UCSD-AML1 (cell line): ENCODE data around the gene METTL24.
"Not testable (repeated sequence)": the region's sequence is repeated elsewhere in the genome, so short reads cannot be mapped to it uniquely, and the experiment has no call there.

Source experiments
- DNase-seq: peaks from one replicate; lab custom pipeline; 2025; ENCODE audit not compliant: unreplicated experiment; lab: John Stamatoyannopoulos, UW

METTL24 gene

GRCh38 chr6:110270165-110270564 lies 88.0 kb downstream of the METTL24 start:
- DNase-seq = no peak

GRCh38 chr6:110269623-110270022 lies 88.5 kb downstream of the METTL24 start:
- DNase-seq = no peak

GRCh38 chr6:110266996-110267395 lies 91.2 kb downstream of the METTL24 start:
- no peak for DNase-seq

GRCh38 chr6:110265273-110265672 lies 92.9 kb downstream of the METTL24 start:
- DNase-seq = no peak

GRCh38 chr6:110256366-110256765 lies 101.8 kb downstream of the METTL24 start:
- no peak for DNase-seq

- peak; percentile 48 for DNase-seq
Measured at GRCh38 chr6:110255211-110255750, 102.9 kb downstream of the METTL24 start.

GRCh38 chr6:110250838-110251237 lies 107.3 kb downstream of the METTL24 start:
- DNase-seq = no peak

GRCh38 chr6:110250058-110250457 lies 108.1 kb downstream of the METTL24 start:
- no peak for DNase-seq

GRCh38 chr6:110246900-110247546 lies 111.1 kb downstream of the METTL24 start:
- no peak for DNase-seq

GRCh38 chr6:110246378-110246777 lies 111.8 kb downstream of the METTL24 start:
- DNase-seq = no peak

GRCh38 chr6:110244621-110245020 lies 113.5 kb downstream of the METTL24 start:
- not testable (repeated sequence) for DNase-seq

- no peak for DNase-seq
Measured at GRCh38 chr6:110239526-110240274, 118.4 kb downstream of the METTL24 start.

GRCh38 chr6:110236007-110236406 lies 122.1 kb downstream of the METTL24 start:
- not testable (repeated sequence) for DNase-seq

- no peak for DNase-seq
Measured at GRCh38 chr6:110233770-110234374, 124.3 kb downstream of the METTL24 start.

- no peak for DNase-seq
Measured at GRCh38 chr6:110232450-110232849, 125.7 kb downstream of the METTL24 start.

- no peak for DNase-seq
Measured at GRCh38 chr6:110226261-110226660, 131.9 kb downstream of the METTL24 start.

- no peak for DNase-seq
Measured at GRCh38 chr6:110221738-110222137, 136.4 kb downstream of the METTL24 start.

GRCh38 chr6:110217266-110217665 lies 140.9 kb downstream of the METTL24 start:
- DNase-seq = no peak

GRCh38 chr6:110216140-110216539 lies 142.0 kb downstream of the METTL24 start:
- no peak for DNase-seq

GRCh38 chr6:110214338-110214737 lies 143.8 kb downstream of the METTL24 start:
- DNase-seq = no peak

GRCh38 chr6:110211753-110212152 lies 146.4 kb downstream of the METTL24 start:
- no peak for DNase-seq

- no peak for DNase-seq
Measured at GRCh38 chr6:110207652-110208051, 150.5 kb downstream of the METTL24 start.
